GM18873 (cell line): ENCODE measurements around the gene NUS1.
"Not testable (repeated sequence)": the region's sequence is repeated elsewhere in the genome, so short reads cannot be mapped to it uniquely, and the experiment has no call there.

Experiments
- ATAC-seq: cut with Tn5 transposase; IDR thresholded peaks from one replicate; pipeline ENCODE4 v1.9.1; 2021; ENCODE audit warnings: mild to moderate bottlenecking, moderate library complexity, moderate number of reproducible peaks; ENCODE audit not compliant: unreplicated experiment, low FRiP score

Gene NUS1

GRCh38 chr6:117706936-117707509 lies 31.8 kb downstream of the NUS1 start:
- not testable (repeated sequence) for ATAC-seq

- no peak for ATAC-seq
Measured at GRCh38 chr6:117711369-117711768, 36.1 kb downstream of the NUS1 start.

- ATAC-seq: no peak
Measured at GRCh38 chr6:117718895-117719294, 43.6 kb downstream of the NUS1 start.

GRCh38 chr6:117721520-117721919 lies 46.3 kb downstream of the NUS1 start:
- ATAC-seq: not testable (repeated sequence)

- no peak for ATAC-seq
Measured at GRCh38 chr6:117728626-117729025, 53.4 kb downstream of the NUS1 start.

- ATAC-seq: no peak
Measured at GRCh38 chr6:117729613-117730012, 54.3 kb downstream of the NUS1 start.

GRCh38 chr6:117733341-117733740 lies 58.1 kb downstream of the NUS1 start:
- ATAC-seq: no peak

- ATAC-seq: no peak
Measured at GRCh38 chr6:117739869-117740268, 64.6 kb downstream of the NUS1 start.

- ATAC-seq: no peak
Measured at GRCh38 chr6:117740605-117741004, 65.3 kb downstream of the NUS1 start.

- not testable (repeated sequence) for ATAC-seq
Measured at GRCh38 chr6:117750675-117751074, 75.4 kb downstream of the NUS1 start.
